HCT116 (cell line): ENCODE measurements around the gene TIMP3. TPM values are rescaled to one million over a fixed set of nuclear protein-coding genes. Genes with fewer than 3 reads are reported as not detected.

Source experiments
- ATAC-seq: fragments of 200-7000 bp; cut with Tn5 transposase; 2 replicates; pipeline ENCODE4 v1.9.1; 2020; ENCODE audit warnings: mild to moderate bottlenecking, moderate library complexity
- BruUV-seq: library from RNA; stranded (reverse); fragments of 400-500 nt; replicated peaks from 2 replicates; lab custom pipeline; 2021; lab: Mats Ljungman, UMichigan
- CTCF ChIA-PET: fragments of 300-600 bp; sonication (Branson Sonifier 250); formaldehyde crosslinking; loops from one replicate; lab custom pipeline; 2021; ENCODE audit warnings: antibody characterized with exemption; lab: Charles Lee
- POLR2A ChIA-PET: fragments of 300-600, 350-600 bp; sonication (Branson Sonifier 250); formaldehyde crosslinking; loops from one replicate; lab custom pipeline; 2021; ENCODE audit warnings: antibody characterized with exemption; lab: Charles Lee
- RAD21 ChIA-PET, 2 experiments: fragments of 300-600 bp; sonication (Branson Sonifier 250); formaldehyde crosslinking; loops; one replicate each; lab custom pipeline; 2023; ENCODE audit warnings: low total read pairs in 2 of 2; ENCODE audit not compliant: uncharacterized antibody in 2 of 2, unreplicated experiment in 2 of 2, low non-redundant PET in 1 of 2; lab: Charles Lee
- DNase-seq: peaks from one replicate; pipeline ENCODE4 v3.0.0-alpha.2; 2010; ENCODE audit warnings: low read depth, low spot score
- H2AFZ ChIP-seq: fragments of 200-600 bp; shearing (Covaris generic), sonication (generic); 2 replicates; pipeline ENCODE4 v1.6.1; 2017; ENCODE audit warnings: low read depth, mixed run types, mixed read lengths, antibody characterized with exemption, low read length; ENCODE audit not compliant: poor library complexity, severe bottlenecking
- H3K27ac ChIP-seq: 2 replicates; pipeline ENCODE4 v1.5.1; 2012; ENCODE audit warnings: low read depth, low read length
- H3K27me3 ChIP-seq: fragments of 200-600 bp; sonication (generic); 2 replicates; pipeline ENCODE4 v1.6.1; 2016; ENCODE audit warnings: mixed run types, low read length, mixed read lengths; ENCODE audit not compliant: insufficient read depth
- H3K36me3 ChIP-seq, 2 experiments: fragments of 200-500 bp in 1 of 2; fragments of 200-600 bp in 1 of 2; sonication (Bioruptor generic) in 1 of 2; sonication (generic) in 1 of 2; 2 replicates each; pipeline versions ENCODE4 v1.5.1 to v1.6.1; 2014 to 2016; ENCODE audit warnings: low read length in 2 of 2, inconsistent platforms in 1 of 2, mixed read lengths in 1 of 2, mixed run types in 1 of 2; ENCODE audit not compliant: insufficient read depth in 2 of 2, control insufficient read depth in 1 of 2
- H3K4me1 ChIP-seq, 2 experiments: fragments of 200-600 bp in 1 of 2; sonication (generic) in 1 of 2; 2 replicates each; pipeline versions ENCODE4 v1.5.1 to v1.6.1; 2012 to 2017; ENCODE audit warnings: low read length in 2 of 2, inconsistent platforms in 1 of 2, mild to moderate bottlenecking in 1 of 2, mixed read lengths in 1 of 2, mixed run types in 1 of 2, moderate library complexity in 1 of 2; ENCODE audit not compliant: insufficient read depth in 2 of 2, control insufficient read depth in 1 of 2
- H3K4me2 ChIP-seq: fragments of 200-600 bp; sonication (generic); 2 replicates; pipeline ENCODE4 v1.6.1; 2017; ENCODE audit warnings: mixed run types, low read length, mixed read lengths
- H3K4me3 ChIP-seq, 2 experiments: fragments of 200-600 bp in 1 of 2; sonication (generic) in 1 of 2; replicated peaks in 1 of 2; 2 replicates each; pipeline ENCODE4 v1.5.1; 2011 to 2016; ENCODE audit warnings: low read length in 2 of 2, control low read depth in 1 of 2, low read depth in 1 of 2, mild to moderate bottlenecking in 1 of 2, mixed read lengths in 1 of 2, mixed run types in 1 of 2
- H3K79me2 ChIP-seq: fragments of 200-600 bp; sonication (generic); 2 replicates; pipeline ENCODE4 v1.6.1; 2017; ENCODE audit warnings: mild to moderate bottlenecking, mixed run types, low read length, moderate library complexity, mixed read lengths; ENCODE audit not compliant: insufficient read depth
- H3K9ac ChIP-seq: fragments of 200-600 bp; sonication (generic); 2 replicates; pipeline ENCODE4 v1.6.1; 2016; ENCODE audit warnings: low read length, mixed read lengths
- H3K9me2 ChIP-seq: fragments of 200-600 bp; sonication (generic), shearing (Covaris generic); 2 replicates; pipeline ENCODE4 v1.6.1; 2017; ENCODE audit warnings: mixed run types, mild to moderate bottlenecking, moderate library complexity; ENCODE audit not compliant: insufficient read depth
- H3K9me3 ChIP-seq, 2 experiments: fragments of 200-500 bp in 1 of 2; fragments of 200-600 bp in 1 of 2; sonication (Bioruptor generic) in 1 of 2; sonication (generic) in 1 of 2; 2 replicates each; pipeline ENCODE4 v1.6.1; 2014 to 2017; ENCODE audit warnings: low read length in 2 of 2, mixed read lengths in 2 of 2, inconsistent platforms in 1 of 2, low read depth in 1 of 2, mild to moderate bottlenecking in 1 of 2, mixed run types in 1 of 2, moderate library complexity in 1 of 2; ENCODE audit not compliant: control insufficient read depth in 1 of 2, insufficient read depth in 1 of 2
- H4K20me1 ChIP-seq: fragments of 200-600 bp; sonication (generic), shearing (Covaris generic); 2 replicates; pipeline ENCODE4 v1.6.1; 2017; ENCODE audit warnings: mixed run types, mild to moderate bottlenecking, moderate library complexity; ENCODE audit not compliant: insufficient read depth
- CBX3 ChIP-seq: IDR thresholded peaks from 2 replicates; pipeline ENCODE4 v1.6.1; 2012; ENCODE audit warnings: low read depth
- CEBPB ChIP-seq: IDR thresholded peaks from 2 replicates; pipeline ENCODE4 v1.6.1; 2012; ENCODE audit warnings: low read depth
- EZH2phosphoT487 ChIP-seq: fragments of 200-600 bp; IDR thresholded peaks from 2 replicates; pipeline ENCODE4 v1.6.1; 2018; ENCODE audit warnings: antibody characterized with exemption, borderline replicate concordance
- FOSL1 ChIP-seq: IDR thresholded peaks from 2 replicates; pipeline ENCODE4 v1.6.1; 2012; ENCODE audit warnings: low read depth
- SIN3A ChIP-seq: IDR thresholded peaks from 2 replicates; pipeline ENCODE4 v1.6.1; 2012; ENCODE audit warnings: low read depth
- TCF7L2 ChIP-seq: IDR thresholded peaks from 2 replicates; pipeline ENCODE4 v1.7.0; 2011; ENCODE audit warnings: borderline replicate concordance, inconsistent platforms; ENCODE audit not compliant: insufficient read depth, insufficient read length; ENCODE audit errors: extremely low read depth
- YY1 ChIP-seq: IDR thresholded peaks from 2 replicates; pipeline ENCODE4 v1.6.1; 2011; ENCODE audit warnings: low read length, low read depth, moderate library complexity, mild to moderate bottlenecking; ENCODE audit not compliant: insufficient replicate concordance; ENCODE audit errors: extremely low read depth
- intact Hi-C: fragments of 100-400 bp; cut with micrococcal nuclease; formaldehyde crosslinking; loops from 2 replicates; pipeline ENCODE4 v1.10.0; 2022
- total RNA-seq: library from RNA; stranded (reverse); gene quantifications from one replicate; pipeline ENCODE4 v1.2.1, GENCODE V29; 2021; ENCODE audit not compliant: unreplicated experiment
- TF ChIP-seq, protein P1 (sequence below): IDR thresholded peaks from 2 replicates; pipeline ENCODE4 v1.6.1; 2012; ENCODE audit warnings: low read depth
- TF ChIP-seq, protein P2 (sequence below): IDR thresholded peaks from 2 replicates; pipeline ENCODE4 v1.6.1; 2012
- TF ChIP-seq, protein P3 (sequence below): IDR thresholded peaks from 2 replicates; pipeline ENCODE4 v1.6.1; 2012

TIMP3 gene
- total RNA-seq, 1 experiment from 2014 or later, result 2.2 TPM

DNA sequence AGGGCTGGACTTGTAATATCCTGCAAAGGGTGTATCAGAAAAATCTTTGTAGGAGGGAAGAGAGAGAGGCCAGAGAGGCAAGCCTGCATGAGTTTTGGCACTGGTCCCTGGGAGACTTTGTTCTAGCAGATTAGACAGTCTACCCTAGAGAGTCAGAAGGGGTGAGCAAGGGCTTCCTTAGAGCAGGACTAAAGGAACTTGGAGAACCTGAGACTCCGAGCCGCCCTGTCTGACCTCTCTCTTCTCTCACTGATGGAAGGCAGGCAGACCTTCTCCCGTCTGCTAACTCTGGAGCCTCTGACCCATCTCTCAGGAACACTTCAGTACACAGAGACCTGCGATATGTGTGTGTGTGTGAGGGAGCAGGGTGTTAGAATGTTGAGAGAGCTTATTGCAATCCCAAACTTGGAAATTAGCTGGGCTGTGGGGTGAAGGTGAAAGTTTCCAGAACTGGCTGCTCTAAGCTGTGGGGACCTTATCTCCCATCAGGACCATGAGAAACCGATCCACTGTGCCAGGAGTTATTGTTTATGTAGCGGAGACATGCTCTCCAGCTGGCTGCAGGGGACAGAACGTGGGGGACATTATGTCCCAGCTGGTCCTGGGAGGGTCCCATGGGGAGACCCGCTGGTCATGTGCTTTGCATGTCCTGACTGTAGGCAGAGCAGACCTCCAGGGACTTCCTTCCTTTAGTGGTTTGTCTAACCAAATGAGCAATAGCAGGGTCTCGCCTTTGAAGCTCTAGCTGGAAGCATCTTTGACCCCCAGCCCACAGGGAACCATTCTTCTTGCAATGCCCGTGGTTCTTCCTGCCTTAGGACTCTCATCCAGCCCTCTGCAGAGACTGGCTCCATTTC, 51.1 kb downstream of the TIMP3 start:
- intact Hi-C loops, result no loop called here
- DNase-seq, result no peak
- CTCF ChIA-PET, result no interaction called here
- TF ChIP-seq FOSL1, result no peak
- TF ChIP-seq, protein P1, sequence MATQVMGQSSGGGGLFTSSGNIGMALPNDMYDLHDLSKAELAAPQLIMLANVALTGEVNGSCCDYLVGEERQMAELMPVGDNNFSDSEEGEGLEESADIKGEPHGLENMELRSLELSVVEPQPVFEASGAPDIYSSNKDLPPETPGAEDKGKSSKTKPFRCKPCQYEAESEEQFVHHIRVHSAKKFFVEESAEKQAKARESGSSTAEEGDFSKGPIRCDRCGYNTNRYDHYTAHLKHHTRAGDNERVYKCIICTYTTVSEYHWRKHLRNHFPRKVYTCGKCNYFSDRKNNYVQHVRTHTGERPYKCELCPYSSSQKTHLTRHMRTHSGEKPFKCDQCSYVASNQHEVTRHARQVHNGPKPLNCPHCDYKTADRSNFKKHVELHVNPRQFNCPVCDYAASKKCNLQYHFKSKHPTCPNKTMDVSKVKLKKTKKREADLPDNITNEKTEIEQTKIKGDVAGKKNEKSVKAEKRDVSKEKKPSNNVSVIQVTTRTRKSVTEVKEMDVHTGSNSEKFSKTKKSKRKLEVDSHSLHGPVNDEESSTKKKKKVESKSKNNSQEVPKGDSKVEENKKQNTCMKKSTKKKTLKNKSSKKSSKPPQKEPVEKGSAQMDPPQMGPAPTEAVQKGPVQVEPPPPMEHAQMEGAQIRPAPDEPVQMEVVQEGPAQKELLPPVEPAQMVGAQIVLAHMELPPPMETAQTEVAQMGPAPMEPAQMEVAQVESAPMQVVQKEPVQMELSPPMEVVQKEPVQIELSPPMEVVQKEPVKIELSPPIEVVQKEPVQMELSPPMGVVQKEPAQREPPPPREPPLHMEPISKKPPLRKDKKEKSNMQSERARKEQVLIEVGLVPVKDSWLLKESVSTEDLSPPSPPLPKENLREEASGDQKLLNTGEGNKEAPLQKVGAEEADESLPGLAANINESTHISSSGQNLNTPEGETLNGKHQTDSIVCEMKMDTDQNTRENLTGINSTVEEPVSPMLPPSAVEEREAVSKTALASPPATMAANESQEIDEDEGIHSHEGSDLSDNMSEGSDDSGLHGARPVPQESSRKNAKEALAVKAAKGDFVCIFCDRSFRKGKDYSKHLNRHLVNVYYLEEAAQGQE, result no peak
- TF ChIP-seq, all 23 proteins: peak for 0
- H3K9ac ChIP-seq, result no peak overlapping the region
- ChIA-PET RAD21 (no interaction called here), POLR2A (no interaction called here)
- H3K4me3 ChIP-seq, result no peak overlapping the region
- no peaks in the 10 kb centered on the region for H3K4me1 ChIP-seq
- no peak overlapping the region for H2AFZ ChIP-seq
- H3K79me2 ChIP-seq, result no peaks in the 10 kb centered on the region
- no TSS peak for BruUV-seq
- no peak overlapping the region for H3K4me2 ChIP-seq
- H3K36me3 ChIP-seq, result no peaks in the 10 kb centered on the region
- no peaks in the 10 kb centered on the region for H3K9me2 ChIP-seq
- no peaks in the 10 kb centered on the region for H3K9me3 ChIP-seq
- no peak overlapping the region for H3K27ac ChIP-seq
- H4K20me1 ChIP-seq, result no peaks in the 10 kb centered on the region
- no peak for ATAC-seq
- peaks cover 53% of the 10 kb centered on the region for H3K27me3 ChIP-seq

DNA sequence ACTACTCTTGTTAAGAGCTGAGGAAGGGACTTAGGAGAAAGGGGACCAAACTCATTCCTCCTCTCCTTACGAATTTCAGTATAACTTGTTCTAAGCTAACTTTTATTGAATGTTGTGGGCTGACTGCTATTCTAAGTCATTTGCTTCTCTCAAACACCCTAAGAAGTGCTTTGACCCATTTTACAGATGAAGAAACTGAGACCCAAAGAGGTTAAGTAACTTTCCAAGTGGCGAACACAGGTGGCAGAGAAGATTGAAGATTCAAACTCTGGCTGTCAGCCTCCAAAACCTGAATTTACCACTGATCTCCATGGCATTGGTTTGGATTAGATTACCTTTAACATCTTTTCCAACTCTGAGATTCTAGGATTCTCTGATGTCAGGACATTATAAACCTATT, 52.2 kb downstream of the TIMP3 start:
- CTCF ChIA-PET, result no interaction called here
- POLR2A ChIA-PET, result no interaction called here
- TF ChIP-seq, protein P2, sequence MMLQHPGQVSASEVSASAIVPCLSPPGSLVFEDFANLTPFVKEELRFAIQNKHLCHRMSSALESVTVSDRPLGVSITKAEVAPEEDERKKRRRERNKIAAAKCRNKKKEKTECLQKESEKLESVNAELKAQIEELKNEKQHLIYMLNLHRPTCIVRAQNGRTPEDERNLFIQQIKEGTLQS, result no peak
- TF ChIP-seq TCF7L2, result no peak
- TF ChIP-seq, protein P1, result no peak
- TF ChIP-seq EZH2phosphoT487, result no peak
- no peak for TF ChIP-seq YY1
- TF ChIP-seq CBX3, result no peak
- TF ChIP-seq, protein P3, sequence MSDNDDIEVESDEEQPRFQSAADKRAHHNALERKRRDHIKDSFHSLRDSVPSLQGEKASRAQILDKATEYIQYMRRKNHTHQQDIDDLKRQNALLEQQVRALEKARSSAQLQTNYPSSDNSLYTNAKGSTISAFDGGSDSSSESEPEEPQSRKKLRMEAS, result no peak
- no peak for TF ChIP-seq CEBPB
- TF ChIP-seq SIN3A, result no peak

More for the DNA sequence above, 52.2 kb downstream of the TIMP3 start:
- ATAC-seq (no peak), DNase-seq (no peak)
- Histone ChIP-seq H3K9me2 (no peaks in the 10 kb centered on the region), H3K36me3 (no peaks in the 10 kb centered on the region), H3K79me2 (no peaks in the 10 kb centered on the region), H3K9ac (no peak overlapping the region), H4K20me1 (no peaks in the 10 kb centered on the region), H3K4me3 (no peak overlapping the region), H3K4me2 (no peak overlapping the region), H3K4me1 (no peaks in the 10 kb centered on the region), H3K27ac (no peak overlapping the region), H3K9me3 (no peaks in the 10 kb centered on the region), H2AFZ (no peak overlapping the region), H3K27me3 (peaks cover 43% of the 10 kb centered on the region)
- intact Hi-C loops, result no loop called here
- RAD21 ChIA-PET, result no interaction called here
- no TSS peak for BruUV-seq
